K562 (cell line): ENCODE results near the gene TIMM10. TPM values are rescaled to one million over a fixed set of nuclear protein-coding genes. Genes with fewer than 3 reads are reported as not detected.
A peak's percentile ranks its signal among the peaks of the same experiment; 100 is the strongest.

Experiments used
- ATAC-seq: fragments of 200-7000 bp; cut with Tn5 transposase; 3 replicates; pipeline ENCODE4 v1.9.1; 2020; ENCODE audit warnings: moderate library complexity
- BruUV-seq: library from RNA; stranded (reverse); fragments of 400-500 nt; replicated peaks from 2 replicates; lab custom pipeline; 2021; lab: Mats Ljungman, UMichigan
- CTCF ChIA-PET: fragments of 300-600 bp; formaldehyde crosslinking; extraction: SDS; loops from one replicate; lab custom pipeline; 2021; ENCODE audit warnings: low intra/inter-chr PET ratio; lab: Yijun Ruan, JAX
- POLR2A ChIA-PET: fragments of 300-600, 350-650 bp; sonication (Branson Sonifier 250); formaldehyde crosslinking; extraction: SDS; loops from one replicate; lab custom pipeline; 2021; ENCODE audit warnings: antibody characterized with exemption, inconsistent platforms; lab: Yijun Ruan, JAX
- DNase-seq, 4 experiments: peaks; one replicate each; pipeline versions ENCODE4 v3.0.0 to v3.0.0-alpha.2; 2011 to 2018; ENCODE audit warnings: low spot score in 3 of 4, mixed read lengths in 3 of 4; ENCODE audit errors: extremely low read depth in 1 of 4
- FAIRE-seq: peaks from 2 replicates; lab custom pipeline; 2011; peaks lifted over from hg19 to GRCh38; lab: Jason Lieb, UNC
- H2AFZ ChIP-seq: 2 replicates; pipeline ENCODE4 v1.6.0; 2011; ENCODE audit warnings: low read depth, low read length, control low read depth, inconsistent platforms
- H3K27ac ChIP-seq: fragments of 200-600 bp; 3 replicates; pipeline ENCODE4 v1.8.0; 2011; ENCODE audit warnings: low read depth, mild to moderate bottlenecking, control low read depth, inconsistent platforms, low read length, moderate library complexity, mixed read lengths; ENCODE audit errors: extremely low read depth
- H3K27me3 ChIP-seq, 2 experiments: fragments of 300-600 bp in 1 of 2; 2 replicates in 1 of 2; 3 replicates in 1 of 2; pipeline versions ENCODE4 v1.6.0 to v1.8.0; 2011; ENCODE audit warnings: inconsistent platforms in 2 of 2, low read length in 2 of 2, mild to moderate bottlenecking in 1 of 2, mixed read lengths in 1 of 2, moderate library complexity in 1 of 2; ENCODE audit not compliant: control insufficient read depth in 2 of 2, insufficient read depth in 2 of 2
- H3K36me3 ChIP-seq: fragments of 300-600 bp; 3 replicates; pipeline ENCODE4 v1.8.0; 2011; ENCODE audit warnings: mild to moderate bottlenecking, low read length, inconsistent platforms; ENCODE audit not compliant: control insufficient read depth, insufficient read depth
- H3K4me1 ChIP-seq, 2 experiments: fragments of 200-600 bp in 1 of 2; replicated peaks in 1 of 2; 2 replicates in 1 of 2; 3 replicates in 1 of 2; pipeline versions ENCODE4 v1.5.1 to v1.8.0; 2011; ENCODE audit warnings: inconsistent platforms in 2 of 2, low read length in 2 of 2, mild to moderate bottlenecking in 1 of 2, mixed read lengths in 1 of 2, moderate library complexity in 1 of 2; ENCODE audit not compliant: control insufficient read depth in 2 of 2, insufficient read depth in 2 of 2
- H3K4me2 ChIP-seq: 2 replicates; pipeline ENCODE4 v1.6.1; 2011; ENCODE audit warnings: low read length, control low read depth, inconsistent platforms, mixed read lengths; ENCODE audit not compliant: insufficient read depth
- H3K4me3 ChIP-seq: fragments of 200-600 bp; sonication (generic), shearing (Covaris generic); 2 replicates; pipeline ENCODE4 v1.5.1; 2016; ENCODE audit warnings: control low read depth, inconsistent platforms
- H3K79me2 ChIP-seq: fragments of 200-600 bp; 3 replicates; pipeline ENCODE4 v1.8.0; 2011; ENCODE audit warnings: low read length, inconsistent platforms; ENCODE audit not compliant: control insufficient read depth, insufficient read depth
- H3K9ac ChIP-seq, 2 experiments: 2 replicates each; pipeline versions ENCODE4 v1.6.0 to v1.6.1; 2011; ENCODE audit warnings: low read depth in 2 of 2, low read length in 2 of 2, control low read depth in 1 of 2, inconsistent platforms in 1 of 2, mild to moderate bottlenecking in 1 of 2, mixed read lengths in 1 of 2; ENCODE audit not compliant: insufficient read depth in 1 of 2
- H3K9me1 ChIP-seq: one replicate; pipeline ENCODE4 v1.6.0; 2011; ENCODE audit warnings: inconsistent platforms, mild to moderate bottlenecking, low read length, moderate library complexity; ENCODE audit not compliant: control insufficient read depth, insufficient read depth
- H3K9me3 ChIP-seq: replicated peaks from 2 replicates; pipeline ENCODE4 v1.5.1; 2011; ENCODE audit warnings: low read depth, low read length, inconsistent platforms; ENCODE audit not compliant: control insufficient read depth, insufficient read depth
- H4K20me1 ChIP-seq: replicated peaks from 2 replicates; pipeline ENCODE4 v1.6.1; 2011; ENCODE audit warnings: low read length, inconsistent platforms, mixed read lengths; ENCODE audit not compliant: control insufficient read depth, insufficient read depth
- CEBPG ChIP-seq, 3 experiments: fragments of 200-800 bp in 1 of 3; sonication (Bioruptor generic) in 1 of 3; sonication (generic) in 1 of 3; formaldehyde crosslinking in 1 of 3; IDR thresholded peaks in 2 of 3; conservative IDR thresholded peaks in 1 of 3; 2 replicates each; pipeline versions ENCODE4 v1.6.1 to v1.8.0; 2016 to 2022; ENCODE audit warnings: missing compliant biosample characterization in 2 of 3, missing genetic modification characterization in 2 of 3, mild to moderate bottlenecking in 1 of 3, missing genetic modification reagents in 1 of 3
- DIDO1 ChIP-seq: fragments of 450-650 bp; IDR thresholded peaks from 2 replicates; pipeline ENCODE4 v1.6.1; 2016; ENCODE audit warnings: low read depth, missing biosample characterization, missing genetic modification characterization
- IRF2 ChIP-seq: sonication (generic); formaldehyde crosslinking; IDR thresholded peaks from 2 replicates; pipeline ENCODE4 v1.8.1; 2022; ENCODE audit warnings: mild to moderate bottlenecking, missing genetic modification reagents
- MYBL2 ChIP-seq, 2 experiments: fragments of 450-650 bp in 1 of 2; sonication (generic) in 1 of 2; formaldehyde crosslinking in 1 of 2; IDR thresholded peaks; 2 replicates each; pipeline versions ENCODE4 v1.6.1 to v1.8.1; 2017 to 2022; ENCODE audit warnings: borderline replicate concordance in 1 of 2, inconsistent platforms in 1 of 2, low read depth in 1 of 2, mild to moderate bottlenecking in 1 of 2, missing genetic modification reagents in 1 of 2, moderate library complexity in 1 of 2
- NCOA6 ChIP-seq: fragments of 450-650 bp; IDR thresholded peaks from 2 replicates; pipeline ENCODE4 v1.6.1; 2017; ENCODE audit warnings: mild to moderate bottlenecking
- RAD51 ChIP-seq: fragments of 450-650 bp; IDR thresholded peaks from 2 replicates; pipeline ENCODE4 v1.7.1; 2016; ENCODE audit warnings: low read depth, mild to moderate bottlenecking, borderline replicate concordance
- ZFP30 ChIP-seq: fragments of 250-450 bp; sonication (Bioruptor Pico); IDR thresholded peaks from 2 replicates; pipeline ENCODE4 v1.8.0; 2022; ENCODE audit warnings: moderate library complexity, mild to moderate bottlenecking, inconsistent platforms, borderline replicate concordance
- ZFP36 ChIP-seq: fragments of 150-350 bp; IDR thresholded peaks from 2 replicates; pipeline ENCODE4 v1.6.1; 2018; ENCODE audit warnings: low read length, low read depth; ENCODE audit not compliant: partially characterized antibody
- ZKSCAN8 ChIP-seq: fragments of 200-800 bp; sonication (Bioruptor generic); IDR thresholded peaks from 2 replicates; pipeline ENCODE4 v1.6.1; 2016; ENCODE audit warnings: missing genetic modification characterization, missing compliant biosample characterization
- ZNF133 ChIP-seq: fragments of 250-450 bp; sonication (Bioruptor Pico); IDR thresholded peaks from 2 replicates; pipeline ENCODE4 v1.4.0; 2020; ENCODE audit warnings: mild to moderate bottlenecking
- ZNF197 ChIP-seq: fragments of 200-800 bp; sonication (Bioruptor generic); IDR thresholded peaks from 2 replicates; pipeline ENCODE4 v1.6.1; 2016; ENCODE audit warnings: low read depth, missing genetic modification characterization, missing compliant biosample characterization
- ZNF778 ChIP-seq: fragments of 450-650 bp; formaldehyde crosslinking; IDR thresholded peaks from 2 replicates; pipeline ENCODE4 v1.4.0; 2020; ENCODE audit warnings: mild to moderate bottlenecking, moderate library complexity
- WGBS: fragments of 100-300 bp; shearing (Covaris generic); methylation state at CpG from one replicate; pipeline ENCODE4 v1.1.6; 2016; ENCODE audit warnings: low coverage, mixed read lengths; ENCODE audit not compliant: insufficient coverage; ENCODE audit errors: missing lambda C conversion rate; 5-methylcytosine and 5-hydroxymethylcytosine counted together
- in situ Hi-C: fragments of 300-500 bp; cut with MboI; formaldehyde crosslinking; loops from 4 replicates; pipeline ENCODE4 v1.15.0; 2018; ENCODE audit warnings: inconsistent platforms, mixed read lengths
- intact Hi-C: fragments of 100-400 bp; cut with micrococcal nuclease; formaldehyde crosslinking; loops from 2 replicates; pipeline ENCODE4 v1.14.2; 2022
- polyA plus RNA-seq, 8 experiments: library from polyadenylated mRNA; depleted of rRNA in 4 of 8; stranded (reverse) in 5 of 8; unstranded in 3 of 8; fragments of >200 nt; fragmentation: Nextera tagmentation in 2 of 8; fragmentation: Illumina TruSeq in 1 of 8; extraction: Ambion mirVana in 2 of 8; extraction: Trizol in 1 of 8; gene quantifications; 2 replicates each; pipeline versions ENCODE4 v1.2.1 to v1.2.3, GENCODE V29; 2011 to 2014; ENCODE audit warnings: inconsistent platforms in 1 of 8, missing spikeins in 1 of 8
- total RNA-seq, 7 experiments: library from RNA; depleted of rRNA in 6 of 7; stranded (reverse); fragments of >200 nt in 6 of 7; fragmentation: Illumina TruSeq in 2 of 7; extraction: Trizol in 2 of 7; gene quantifications; 2 replicates each; pipeline versions ENCODE4 v1.2.1 to v1.2.3, GENCODE V29; 2011 to 2021; ENCODE audit warnings: low replicate concordance in 1 of 7
- TF ChIP-seq, protein P1 (sequence below), 3 experiments: fragments of 200-800 bp in 1 of 3; sonication (Bioruptor generic) in 1 of 3; sonication (generic) in 1 of 3; formaldehyde crosslinking in 1 of 3; IDR thresholded peaks; 2 replicates each; pipeline versions ENCODE4 v1.6.1 to v1.8.0; 2016 to 2022; ENCODE audit warnings: mild to moderate bottlenecking in 2 of 3, missing compliant biosample characterization in 2 of 3, missing genetic modification characterization in 2 of 3, missing genetic modification reagents in 1 of 3
- TF ChIP-seq, protein P2 (sequence below): fragments of 450-650 bp; formaldehyde crosslinking; conservative IDR thresholded peaks from 2 replicates; pipeline ENCODE4 v1.4.0; 2022; ENCODE audit warnings: mild to moderate bottlenecking, missing genetic modification characterization
- TF ChIP-seq, protein P3 (sequence below): fragments of 250-450 bp; sonication (Bioruptor Pico); IDR thresholded peaks from 2 replicates; pipeline ENCODE4 v1.5.0; 2020; ENCODE audit warnings: mild to moderate bottlenecking

TIMM10 gene
- total and polyA plus RNA-seq, 9 of the 15 experiments (the other 6 are each of a cell fraction or from before 2014, with no cell fraction given) = 109 to 553 (median 172) TPM

DNA sequence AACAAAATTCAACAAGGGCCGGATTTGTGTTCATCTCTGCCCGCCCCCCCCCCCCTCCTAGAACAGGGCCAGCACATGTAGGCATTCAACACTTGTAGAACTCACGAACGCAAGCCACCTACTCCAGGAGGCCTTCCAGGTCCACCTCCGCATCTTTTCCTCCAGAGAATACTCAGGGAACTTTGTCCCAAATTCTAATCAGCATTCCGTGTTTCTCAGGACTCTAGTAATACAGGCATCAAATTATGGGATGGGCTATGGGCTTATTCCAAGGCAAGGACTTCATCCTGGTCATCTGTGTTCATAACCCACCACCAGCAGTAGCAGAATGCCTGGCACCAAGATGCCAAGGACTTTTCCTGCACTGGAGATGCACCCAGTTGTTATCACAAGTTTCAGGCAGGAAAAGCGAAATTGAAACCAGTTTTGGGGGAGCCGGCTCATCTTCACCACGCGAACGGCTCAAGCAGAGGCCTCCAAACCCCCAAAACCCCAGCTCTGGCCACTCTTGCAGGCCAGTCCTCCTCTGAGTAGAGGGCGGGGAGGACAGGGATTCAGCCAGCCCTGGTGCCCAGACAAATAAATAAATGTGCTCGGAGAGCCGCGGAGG, 36.5 kb upstream of the TIMM10 start:
- Histone ChIP-seq H3K27me3 (no peaks in the 10 kb centered on the region; a peak in 1 of 5 replicates), H3K27ac (no peak overlapping the region), H3K4me2 (peak overlapping the region; percentile 97), H3K79me2 (no peaks in the 10 kb centered on the region; the same call in 2 of the 3 replicates), H3K4me3 (peak overlapping the region; percentile 78), H2AFZ (peak overlapping the region; percentile 88), H3K9ac (peak overlapping the region in 1 of 2 experiments; percentile 96; a peak in 2 of 4 replicates), H4K20me1 (no peaks in the 10 kb centered on the region), H3K36me3 (no peaks in the 10 kb centered on the region), H3K9me1 (no peaks in the 10 kb centered on the region), H3K9me3 (no peaks in the 10 kb centered on the region), H3K4me1 (peaks cover 14 to 22% of the 10 kb centered on the region in 2 experiments; a peak in 4 of 5 replicates)
- ChIA-PET CTCF (interaction anchor here (0.8 to 4.9 kb wide), 5 partner anchors 74 to 234 kb away, joined by 3 to 37 read pairs (median 4); no protein-coding TSS in a partner anchor), POLR2A (interaction anchor here (0.7 to 1.0 kb wide), 2 partner anchors 23 to 101 kb away, joined by 3 read pairs; no protein-coding TSS in a partner anchor)
- WGBS = 34% methylated on average over 13 of the region's 15 CpGs
- intact Hi-C loops (loop anchor here (1.0 to 10.0 kb wide), 4 partner anchors 36 to 238 kb away; partner anchors contain the start of gene TIMM10), in situ Hi-C loops (loop anchor here (5.0 kb wide), 1 partner anchor 75 kb away; no protein-coding TSS in a partner anchor)
- DNase-seq = no peak
- no peak for ATAC-seq
- no peak for FAIRE-seq
- BruUV-seq = TSS peak; percentile 71
- TF ChIP-seq ZFP30 (CRISPR knock-in tag) = no peak
- TF ChIP-seq, protein P1, sequence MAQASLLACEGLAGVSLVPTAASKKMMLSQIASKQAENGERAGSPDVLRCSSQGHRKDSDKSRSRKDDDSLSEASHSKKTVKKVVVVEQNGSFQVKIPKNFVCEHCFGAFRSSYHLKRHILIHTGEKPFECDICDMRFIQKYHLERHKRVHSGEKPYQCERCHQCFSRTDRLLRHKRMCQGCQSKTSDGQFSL (CRISPR knock-in tag; IDR thresholded peaks at IDR 0.05) = no peak; the same call in 1 of the 2 replicates
- TF ChIP-seq, protein P1 (tag; IDR thresholded peaks at IDR 0.05) = peak in 1 of 2 experiments; percentile 45; a peak in 1 of 4 replicates
- TF ChIP-seq CEBPG (CRISPR knock-in tag; IDR thresholded peaks at IDR 0.05) = no peak
- no peak for TF ChIP-seq CEBPG (tag; conservative IDR thresholded peaks at IDR 0.05 in 1 of 2, IDR thresholded peaks at IDR 0.05 in 1 of 2)
- no peak for TF ChIP-seq ZNF197 (CRISPR knock-in tag)
- no peak for TF ChIP-seq MYBL2 (IDR thresholded peaks at IDR 0.05; ENCODE audit: low read depth)
- TF ChIP-seq MYBL2 (CRISPR knock-in tag; IDR thresholded peaks at IDR 0.05; ENCODE audit: borderline replicate concordance) = no peak
- no peak for TF ChIP-seq ZKSCAN8 (CRISPR knock-in tag)
- TF ChIP-seq RAD51 = no peak
- no peak for TF ChIP-seq DIDO1 (tag)
- TF ChIP-seq ZNF133 (CRISPR knock-in tag) = no peak
- peak; percentile 18; the same call in 1 of the 2 replicates for TF ChIP-seq IRF2
- TF ChIP-seq NCOA6 = no peak
- TF ChIP-seq, protein P2, sequence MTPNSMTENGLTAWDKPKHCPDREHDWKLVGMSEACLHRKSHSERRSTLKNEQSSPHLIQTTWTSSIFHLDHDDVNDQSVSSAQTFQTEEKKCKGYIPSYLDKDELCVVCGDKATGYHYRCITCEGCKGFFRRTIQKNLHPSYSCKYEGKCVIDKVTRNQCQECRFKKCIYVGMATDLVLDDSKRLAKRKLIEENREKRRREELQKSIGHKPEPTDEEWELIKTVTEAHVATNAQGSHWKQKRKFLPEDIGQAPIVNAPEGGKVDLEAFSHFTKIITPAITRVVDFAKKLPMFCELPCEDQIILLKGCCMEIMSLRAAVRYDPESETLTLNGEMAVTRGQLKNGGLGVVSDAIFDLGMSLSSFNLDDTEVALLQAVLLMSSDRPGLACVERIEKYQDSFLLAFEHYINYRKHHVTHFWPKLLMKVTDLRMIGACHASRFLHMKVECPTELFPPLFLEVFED (CRISPR knock-in tag) = no peak
- TF ChIP-seq, protein P3, sequence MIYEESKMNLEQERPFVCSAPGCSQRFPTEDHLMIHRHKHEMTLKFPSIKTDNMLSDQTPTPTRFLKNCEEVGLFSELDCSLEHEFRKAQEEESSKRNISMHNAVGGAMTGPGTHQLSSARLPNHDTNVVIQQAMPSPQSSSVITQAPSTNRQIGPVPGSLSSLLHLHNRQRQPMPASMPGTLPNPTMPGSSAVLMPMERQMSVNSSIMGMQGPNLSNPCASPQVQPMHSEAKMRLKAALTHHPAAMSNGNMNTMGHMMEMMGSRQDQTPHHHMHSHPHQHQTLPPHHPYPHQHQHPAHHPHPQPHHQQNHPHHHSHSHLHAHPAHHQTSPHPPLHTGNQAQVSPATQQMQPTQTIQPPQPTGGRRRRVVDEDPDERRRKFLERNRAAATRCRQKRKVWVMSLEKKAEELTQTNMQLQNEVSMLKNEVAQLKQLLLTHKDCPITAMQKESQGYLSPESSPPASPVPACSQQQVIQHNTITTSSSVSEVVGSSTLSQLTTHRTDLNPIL = 0 out of 2 replicates have a peak, but pooled peaks have one; percentile 46
- TF ChIP-seq ZFP36 = peak; percentile 71
- no peak for TF ChIP-seq ZNF778 (CRISPR knock-in tag)
